H1 (cell line): ENCODE data around the gene CA9. TPM values are rescaled to one million over a fixed set of nuclear protein-coding genes. Genes with fewer than 3 reads are reported as not detected.

ENCODE experiments used
- BRCA1 ChIP-seq: IDR thresholded peaks from 2 replicates; pipeline ENCODE4 v1.6.1; 2012; ENCODE audit warnings: low read depth, low read length, improper control_type of control experiment
- NANOG ChIP-seq: IDR thresholded peaks from 2 replicates; pipeline ENCODE4 v1.6.1; 2011; ENCODE audit warnings: low read length, low read depth, mild to moderate bottlenecking, inconsistent platforms; ENCODE audit not compliant: insufficient read depth, poor library complexity, severe bottlenecking
- PHF8 ChIP-seq: fragments of 200-600 bp; sonication (generic); conservative IDR thresholded peaks from 2 replicates; pipeline ENCODE4 v1.7.1; 2012; ENCODE audit warnings: low read depth, mild to moderate bottlenecking, inconsistent platforms, low read length, moderate library complexity
- SIN3A ChIP-seq, 2 experiments: IDR thresholded peaks in 1 of 2; conservative IDR thresholded peaks in 1 of 2; 2 replicates each; pipeline ENCODE4 v1.6.1; 2011 to 2012; ENCODE audit warnings: low read length in 2 of 2, improper control_type of control experiment in 1 of 2, low read depth in 1 of 2, mild to moderate bottlenecking in 1 of 2
- SUZ12 ChIP-seq: fragments of 200-600 bp; sonication (generic); IDR thresholded peaks from 2 replicates; pipeline ENCODE4 v1.6.1; 2012; ENCODE audit warnings: mild to moderate bottlenecking, inconsistent platforms, low read length, moderate library complexity, mixed read lengths
- TCF12 ChIP-seq: IDR thresholded peaks from 2 replicates; pipeline ENCODE4 v1.6.1; 2011; ENCODE audit warnings: low read depth, mild to moderate bottlenecking, low read length
- TEAD4 ChIP-seq: IDR thresholded peaks from 2 replicates; pipeline ENCODE4 v1.6.1; 2012; ENCODE audit warnings: low read depth, low read length, inconsistent platforms, mixed read lengths
- polyA plus RNA-seq, 7 experiments: library from polyadenylated mRNA; depleted of rRNA in 3 of 7; stranded (reverse) in 5 of 7; unstranded in 2 of 7; fragments of >200 nt in 5 of 7; fragments of 200-250 nt in 2 of 7; gene quantifications; 1 replicate in 5 of 7; 2 replicates in 1 of 7; 4 replicates in 1 of 7; pipeline versions ENCODE4 v1.2.1 to v1.2.3, GENCODE V29; 2011 to 2013; ENCODE audit warnings: missing spikeins in 2 of 7, mixed read lengths in 2 of 7
- total RNA-seq: library from RNA; stranded (reverse); fragmentation: NEBNext Ultra II Directional; extraction: Animal tissue kit (Norgen Biotek cat#: 25700); gene quantifications from 2 replicates; pipeline ENCODE4 v1.2.1, GENCODE V29; 2021
- TF ChIP-seq, protein P1 (sequence below): fragments of 300-600 bp; sonication (generic); IDR thresholded peaks from 2 replicates; pipeline ENCODE4 v1.7.1; 2012; ENCODE audit warnings: low read length, moderate library complexity, mild to moderate bottlenecking, inconsistent platforms; ENCODE audit not compliant: insufficient replicate concordance
- TF ChIP-seq, protein P2 (sequence below): IDR thresholded peaks from 2 replicates; pipeline ENCODE4 v1.6.1; 2011; ENCODE audit warnings: low read depth, mild to moderate bottlenecking, low read length; ENCODE audit not compliant: insufficient read depth

Gene CA9
- total and polyA plus RNA-seq, 2 of the 8 experiments (the other 6 are each of a cell fraction or from before 2014, with no cell fraction given) = 1.3 to 1.8 TPM

DNA sequence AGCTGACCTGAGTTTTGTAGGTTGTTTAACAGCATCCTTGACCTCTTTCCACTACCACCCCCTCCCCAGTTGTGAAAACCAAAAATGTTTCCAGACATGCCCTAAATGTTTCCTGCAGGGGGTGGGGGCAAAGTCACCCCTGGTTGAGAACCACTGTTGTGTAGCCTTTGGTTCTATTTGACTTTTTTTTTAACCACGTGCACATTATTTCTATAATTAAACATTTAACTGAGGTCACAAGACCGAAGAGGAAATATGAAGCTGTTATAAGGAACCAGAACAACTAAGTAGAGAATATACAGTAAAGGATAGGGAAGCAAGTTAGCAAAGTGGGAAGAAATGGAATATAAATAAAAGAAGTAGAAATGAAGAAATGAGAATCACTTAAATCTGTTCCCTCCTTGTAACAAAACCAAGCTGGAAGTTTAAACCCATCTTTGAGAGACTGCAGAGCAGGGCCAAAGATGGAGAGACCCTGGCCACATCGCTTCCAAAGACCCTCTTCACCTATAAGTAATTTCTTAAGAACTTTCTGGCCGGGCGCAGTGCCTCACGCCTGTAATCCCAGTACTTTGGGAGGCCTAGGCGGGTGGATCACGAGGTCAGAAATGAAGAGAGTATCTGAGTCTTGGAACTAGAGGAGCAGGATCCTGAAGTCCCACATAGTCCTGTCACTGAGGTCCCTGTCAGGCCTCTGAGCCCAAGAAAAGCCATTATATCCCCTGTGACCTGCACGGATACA lies 37.4 kb upstream of the CA9 start (continued):
- TF ChIP-seq, protein P1, sequence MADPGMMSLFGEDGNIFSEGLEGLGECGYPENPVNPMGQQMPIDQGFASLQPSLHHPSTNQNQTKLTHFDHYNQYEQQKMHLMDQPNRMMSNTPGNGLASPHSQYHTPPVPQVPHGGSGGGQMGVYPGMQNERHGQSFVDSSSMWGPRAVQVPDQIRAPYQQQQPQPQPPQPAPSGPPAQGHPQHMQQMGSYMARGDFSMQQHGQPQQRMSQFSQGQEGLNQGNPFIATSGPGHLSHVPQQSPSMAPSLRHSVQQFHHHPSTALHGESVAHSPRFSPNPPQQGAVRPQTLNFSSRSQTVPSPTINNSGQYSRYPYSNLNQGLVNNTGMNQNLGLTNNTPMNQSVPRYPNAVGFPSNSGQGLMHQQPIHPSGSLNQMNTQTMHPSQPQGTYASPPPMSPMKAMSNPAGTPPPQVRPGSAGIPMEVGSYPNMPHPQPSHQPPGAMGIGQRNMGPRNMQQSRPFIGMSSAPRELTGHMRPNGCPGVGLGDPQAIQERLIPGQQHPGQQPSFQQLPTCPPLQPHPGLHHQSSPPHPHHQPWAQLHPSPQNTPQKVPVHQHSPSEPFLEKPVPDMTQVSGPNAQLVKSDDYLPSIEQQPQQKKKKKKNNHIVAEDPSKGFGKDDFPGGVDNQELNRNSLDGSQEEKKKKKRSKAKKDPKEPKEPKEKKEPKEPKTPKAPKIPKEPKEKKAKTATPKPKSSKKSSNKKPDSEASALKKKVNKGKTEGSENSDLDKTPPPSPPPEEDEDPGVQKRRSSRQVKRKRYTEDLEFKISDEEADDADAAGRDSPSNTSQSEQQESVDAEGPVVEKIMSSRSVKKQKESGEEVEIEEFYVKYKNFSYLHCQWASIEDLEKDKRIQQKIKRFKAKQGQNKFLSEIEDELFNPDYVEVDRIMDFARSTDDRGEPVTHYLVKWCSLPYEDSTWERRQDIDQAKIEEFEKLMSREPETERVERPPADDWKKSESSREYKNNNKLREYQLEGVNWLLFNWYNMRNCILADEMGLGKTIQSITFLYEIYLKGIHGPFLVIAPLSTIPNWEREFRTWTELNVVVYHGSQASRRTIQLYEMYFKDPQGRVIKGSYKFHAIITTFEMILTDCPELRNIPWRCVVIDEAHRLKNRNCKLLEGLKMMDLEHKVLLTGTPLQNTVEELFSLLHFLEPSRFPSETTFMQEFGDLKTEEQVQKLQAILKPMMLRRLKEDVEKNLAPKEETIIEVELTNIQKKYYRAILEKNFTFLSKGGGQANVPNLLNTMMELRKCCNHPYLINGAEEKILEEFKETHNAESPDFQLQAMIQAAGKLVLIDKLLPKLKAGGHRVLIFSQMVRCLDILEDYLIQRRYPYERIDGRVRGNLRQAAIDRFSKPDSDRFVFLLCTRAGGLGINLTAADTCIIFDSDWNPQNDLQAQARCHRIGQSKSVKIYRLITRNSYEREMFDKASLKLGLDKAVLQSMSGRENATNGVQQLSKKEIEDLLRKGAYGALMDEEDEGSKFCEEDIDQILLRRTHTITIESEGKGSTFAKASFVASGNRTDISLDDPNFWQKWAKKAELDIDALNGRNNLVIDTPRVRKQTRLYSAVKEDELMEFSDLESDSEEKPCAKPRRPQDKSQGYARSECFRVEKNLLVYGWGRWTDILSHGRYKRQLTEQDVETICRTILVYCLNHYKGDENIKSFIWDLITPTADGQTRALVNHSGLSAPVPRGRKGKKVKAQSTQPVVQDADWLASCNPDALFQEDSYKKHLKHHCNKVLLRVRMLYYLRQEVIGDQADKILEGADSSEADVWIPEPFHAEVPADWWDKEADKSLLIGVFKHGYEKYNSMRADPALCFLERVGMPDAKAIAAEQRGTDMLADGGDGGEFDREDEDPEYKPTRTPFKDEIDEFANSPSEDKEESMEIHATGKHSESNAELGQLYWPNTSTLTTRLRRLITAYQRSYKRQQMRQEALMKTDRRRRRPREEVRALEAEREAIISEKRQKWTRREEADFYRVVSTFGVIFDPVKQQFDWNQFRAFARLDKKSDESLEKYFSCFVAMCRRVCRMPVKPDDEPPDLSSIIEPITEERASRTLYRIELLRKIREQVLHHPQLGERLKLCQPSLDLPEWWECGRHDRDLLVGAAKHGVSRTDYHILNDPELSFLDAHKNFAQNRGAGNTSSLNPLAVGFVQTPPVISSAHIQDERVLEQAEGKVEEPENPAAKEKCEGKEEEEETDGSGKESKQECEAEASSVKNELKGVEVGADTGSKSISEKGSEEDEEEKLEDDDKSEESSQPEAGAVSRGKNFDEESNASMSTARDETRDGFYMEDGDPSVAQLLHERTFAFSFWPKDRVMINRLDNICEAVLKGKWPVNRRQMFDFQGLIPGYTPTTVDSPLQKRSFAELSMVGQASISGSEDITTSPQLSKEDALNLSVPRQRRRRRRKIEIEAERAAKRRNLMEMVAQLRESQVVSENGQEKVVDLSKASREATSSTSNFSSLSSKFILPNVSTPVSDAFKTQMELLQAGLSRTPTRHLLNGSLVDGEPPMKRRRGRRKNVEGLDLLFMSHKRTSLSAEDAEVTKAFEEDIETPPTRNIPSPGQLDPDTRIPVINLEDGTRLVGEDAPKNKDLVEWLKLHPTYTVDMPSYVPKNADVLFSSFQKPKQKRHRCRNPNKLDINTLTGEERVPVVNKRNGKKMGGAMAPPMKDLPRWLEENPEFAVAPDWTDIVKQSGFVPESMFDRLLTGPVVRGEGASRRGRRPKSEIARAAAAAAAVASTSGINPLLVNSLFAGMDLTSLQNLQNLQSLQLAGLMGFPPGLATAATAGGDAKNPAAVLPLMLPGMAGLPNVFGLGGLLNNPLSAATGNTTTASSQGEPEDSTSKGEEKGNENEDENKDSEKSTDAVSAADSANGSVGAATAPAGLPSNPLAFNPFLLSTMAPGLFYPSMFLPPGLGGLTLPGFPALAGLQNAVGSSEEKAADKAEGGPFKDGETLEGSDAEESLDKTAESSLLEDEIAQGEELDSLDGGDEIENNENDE = no peak
- no peak for TF ChIP-seq BRCA1
- TF ChIP-seq TCF12 = no peak
- no peak for TF ChIP-seq SIN3A (conservative IDR thresholded peaks at IDR 0.05 in 1 of 2, IDR thresholded peaks at IDR 0.05 in 1 of 2; ENCODE audit: low read depth in 1 of 2, low read length in 2 of 2)
- no peak for TF ChIP-seq TEAD4
- TF ChIP-seq, protein P2, sequence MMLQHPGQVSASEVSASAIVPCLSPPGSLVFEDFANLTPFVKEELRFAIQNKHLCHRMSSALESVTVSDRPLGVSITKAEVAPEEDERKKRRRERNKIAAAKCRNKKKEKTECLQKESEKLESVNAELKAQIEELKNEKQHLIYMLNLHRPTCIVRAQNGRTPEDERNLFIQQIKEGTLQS = no peak
- no peak for TF ChIP-seq NANOG
- no peak for TF ChIP-seq SUZ12
- TF ChIP-seq PHF8 = no peak
